AG04450 (cell line): Measurements from ENCODE around the gene KCNE1. TPM values are rescaled to one million over a fixed set of nuclear protein-coding genes. Genes with fewer than 3 reads are reported as not detected.

Source experiments
- CTCF ChIA-PET: fragments of 300-600, 350-600 bp; formaldehyde crosslinking; extraction: SDS; loops from one replicate; lab custom pipeline; 2022; ENCODE audit warnings: antibody characterized with exemption, inconsistent platforms; lab: Charles Lee
- POLR2A ChIA-PET: fragments of 350-600 bp; formaldehyde crosslinking; extraction: SDS; loops from one replicate; lab custom pipeline; 2021; ENCODE audit warnings: antibody characterized with exemption, inconsistent platforms; lab: Yijun Ruan, JAX
- DNase-seq: peaks from one replicate; pipeline ENCODE4 v3.0.0-alpha.2; 2011; ENCODE audit warnings: low read depth, low spot score
- H3K27ac ChIP-seq: one replicate; pipeline ENCODE4 v1.5.1; 2012; ENCODE audit warnings: low read depth, low read length, control low read depth
- H3K27me3 ChIP-seq: one replicate; pipeline ENCODE4 v1.6.0; 2012; ENCODE audit warnings: low read length; ENCODE audit not compliant: control insufficient read depth, insufficient read depth
- H3K4me3 ChIP-seq: 2 replicates; pipeline ENCODE4 v1.5.1; 2011; ENCODE audit warnings: mild to moderate bottlenecking, low read depth, low read length, control low read depth
- H3K9me3 ChIP-seq: 2 replicates; pipeline ENCODE4 v1.5.1; 2012; ENCODE audit warnings: low read length; ENCODE audit not compliant: control insufficient read depth, insufficient read depth
- polyA plus RNA-seq: library from polyadenylated mRNA; depleted of rRNA; stranded (reverse); fragments of >200 nt; gene quantifications from 2 replicates; pipeline ENCODE4 v1.2.3, GENCODE V29; 2011
- TF ChIP-seq, protein P1 (sequence below): IDR thresholded peaks from 2 replicates; pipeline ENCODE4 v1.5.1; 2011; ENCODE audit warnings: low read depth, low read length, control low read depth, inconsistent platforms

KCNE1 gene
- polyA plus RNA-seq, 1 experiment: 0.38 TPM

GRCh38 chr21:34524646-34525601, 12.9 kb upstream of the KCNE1 start:
- CTCF ChIA-PET: interaction anchor here (0.9 to 4.3 kb wide), 5 partner anchors 14 to 78 kb away, joined by 3 to 23 read pairs (median 4); no protein-coding TSS in a partner anchor
- POLR2A ChIA-PET: interaction anchor here (0.6 to 2.7 kb wide), 6 partner anchors 10 to 395 kb away, joined by 3 to 19 read pairs (median 5); no protein-coding TSS in a partner anchor

DNA sequence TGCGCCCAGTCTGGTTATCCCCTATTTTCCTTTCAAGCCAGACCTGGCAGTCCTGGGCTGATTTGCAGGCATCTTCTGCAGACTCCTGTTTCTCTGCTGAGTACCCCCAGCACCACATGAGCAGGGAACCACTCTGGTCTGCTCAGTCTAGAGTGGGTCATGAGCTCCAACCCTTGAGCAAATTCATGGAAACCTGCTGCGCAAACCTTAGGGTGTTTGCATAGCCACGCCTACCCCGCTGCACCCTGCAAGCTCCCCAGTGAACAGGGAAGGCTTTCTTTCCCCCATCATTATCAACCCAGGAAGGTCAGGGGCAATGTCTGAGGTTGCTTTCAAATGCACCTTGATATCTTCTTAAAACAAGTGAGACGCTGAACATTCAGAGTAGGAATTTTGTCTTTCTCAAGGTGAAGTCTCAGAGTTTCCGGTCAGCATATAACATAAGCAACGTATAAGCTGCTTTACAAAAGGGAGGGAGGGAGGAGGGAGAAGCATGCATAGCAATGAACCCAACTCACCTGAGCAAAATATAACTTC, 11.1 kb upstream of the KCNE1 start:
- ChIA-PET CTCF (interaction anchor here (1.4 to 4.3 kb wide), 3 partner anchors 12 to 80 kb away, joined by 3 to 23 read pairs (median 11); no protein-coding TSS in a partner anchor), POLR2A (no interaction called here)
- Histone ChIP-seq H3K4me3 (no peak overlapping the region), H3K27me3 (no peaks in the 10 kb centered on the region), H3K27ac (no peak overlapping the region), H3K9me3 (no peaks in the 10 kb centered on the region; the same call in 1 of the 2 replicates)
- TF ChIP-seq, protein P1, sequence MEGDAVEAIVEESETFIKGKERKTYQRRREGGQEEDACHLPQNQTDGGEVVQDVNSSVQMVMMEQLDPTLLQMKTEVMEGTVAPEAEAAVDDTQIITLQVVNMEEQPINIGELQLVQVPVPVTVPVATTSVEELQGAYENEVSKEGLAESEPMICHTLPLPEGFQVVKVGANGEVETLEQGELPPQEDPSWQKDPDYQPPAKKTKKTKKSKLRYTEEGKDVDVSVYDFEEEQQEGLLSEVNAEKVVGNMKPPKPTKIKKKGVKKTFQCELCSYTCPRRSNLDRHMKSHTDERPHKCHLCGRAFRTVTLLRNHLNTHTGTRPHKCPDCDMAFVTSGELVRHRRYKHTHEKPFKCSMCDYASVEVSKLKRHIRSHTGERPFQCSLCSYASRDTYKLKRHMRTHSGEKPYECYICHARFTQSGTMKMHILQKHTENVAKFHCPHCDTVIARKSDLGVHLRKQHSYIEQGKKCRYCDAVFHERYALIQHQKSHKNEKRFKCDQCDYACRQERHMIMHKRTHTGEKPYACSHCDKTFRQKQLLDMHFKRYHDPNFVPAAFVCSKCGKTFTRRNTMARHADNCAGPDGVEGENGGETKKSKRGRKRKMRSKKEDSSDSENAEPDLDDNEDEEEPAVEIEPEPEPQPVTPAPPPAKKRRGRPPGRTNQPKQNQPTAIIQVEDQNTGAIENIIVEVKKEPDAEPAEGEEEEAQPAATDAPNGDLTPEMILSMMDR: no peak
- DNase-seq: no peak

More at GRCh38 chr21:34524646-34525601, 12.9 kb upstream of the KCNE1 start:
- peak overlapping the region; percentile 80 for H3K27ac ChIP-seq
- no peaks in the 10 kb centered on the region; the same call in 1 of the 2 replicates for H3K9me3 ChIP-seq
- H3K4me3 ChIP-seq: peak overlapping the region; percentile 71
- TF ChIP-seq, protein P1: no peak
- H3K27me3 ChIP-seq: no peaks in the 10 kb centered on the region
- DNase-seq: no peak

DNA sequence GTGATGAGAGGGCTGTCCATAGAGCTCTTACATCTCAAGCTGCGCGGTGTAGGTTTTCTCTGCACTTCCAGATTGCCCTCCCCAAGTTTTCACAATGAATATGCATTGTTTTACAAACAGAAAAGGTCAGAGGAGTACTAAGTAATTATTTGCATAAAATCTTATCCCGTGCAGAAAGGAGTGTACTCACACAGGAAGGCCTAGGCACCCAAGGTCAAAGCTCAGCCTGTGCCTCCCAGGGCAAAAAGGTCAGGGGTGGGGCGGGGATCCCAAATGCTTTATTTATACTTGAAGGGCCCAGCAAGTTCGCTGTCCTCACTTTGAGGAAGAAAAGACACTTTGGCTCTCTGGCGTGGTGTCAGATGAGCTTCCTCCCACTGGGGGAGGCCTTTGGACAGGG, 10.3 kb upstream of the KCNE1 start:
- H3K9me3 ChIP-seq: no peaks in the 10 kb centered on the region; the same call in 1 of the 2 replicates
- POLR2A ChIA-PET: no interaction called here
- CTCF ChIA-PET: interaction anchor here (0.7 to 2.2 kb wide), 3 partner anchors 12 to 81 kb away, joined by 3 to 11 read pairs (median 5); no protein-coding TSS in a partner anchor
- H3K27me3 ChIP-seq: no peaks in the 10 kb centered on the region
- no peak overlapping the region for H3K27ac ChIP-seq
- DNase-seq: no peak
- no peak overlapping the region for H3K4me3 ChIP-seq
- TF ChIP-seq, protein P1: no peak

GRCh38 chr21:34521561-34521960, 9.6 kb upstream of the KCNE1 start:
- CTCF ChIA-PET: interaction anchor here (0.6 to 2.2 kb wide), 3 partner anchors 11 to 95 kb away, joined by 5 to 11 read pairs (median 6); no protein-coding TSS in a partner anchor
- TF ChIP-seq, protein P1: no peak

More at GRCh38 chr21:34521561-34521960, 9.6 kb upstream of the KCNE1 start:
- Histone ChIP-seq H3K4me3 (no peak overlapping the region), H3K27ac (peak overlapping the region; percentile 21), H3K27me3 (no peaks in the 10 kb centered on the region), H3K9me3 (no peaks in the 10 kb centered on the region; the same call in 1 of the 2 replicates)
- POLR2A ChIA-PET: no interaction called here
- no peak for DNase-seq
